HepG2 (cell line): ENCODE results near the gene RPS6KA5. TPM values are rescaled to one million over a fixed set of nuclear protein-coding genes. Genes with fewer than 3 reads are reported as not detected.

ENCODE experiments used
- ATAC-seq: fragments of 200-7000 bp; cut with Tn5 transposase; 3 replicates; pipeline ENCODE4 v1.9.1; 2020; ENCODE audit warnings: mild to moderate bottlenecking, moderate library complexity
- BruUV-seq: library from RNA; stranded (reverse); fragments of 400-500 nt; replicated peaks from 2 replicates; lab custom pipeline; 2021; lab: Mats Ljungman, UMichigan
- CTCF ChIA-PET: fragments of 300-600 bp; formaldehyde crosslinking; extraction: SDS; loops from one replicate; lab custom pipeline; 2021; ENCODE audit warnings: low total read pairs, inconsistent platforms, low intra/inter-chr PET ratio; lab: Yijun Ruan, JAX
- POLR2A ChIA-PET: fragments of 350-600 bp; sonication (Branson Sonifier 250); formaldehyde crosslinking; loops from one replicate; lab custom pipeline; 2020; ENCODE audit warnings: antibody characterized with exemption, inconsistent platforms; lab: Yijun Ruan, JAX
- DNase-seq: peaks from one replicate; pipeline ENCODE4 v3.0.0-alpha.2; 2015; ENCODE audit warnings: low spot score
- FAIRE-seq: peaks from 3 replicates; lab custom pipeline; 2011; peaks lifted over from hg19 to GRCh38; lab: Jason Lieb, UNC
- H2AFZ ChIP-seq: one replicate; pipeline ENCODE4 v1.6.1; 2011; ENCODE audit warnings: low read length, inconsistent platforms
- H3K27ac ChIP-seq: fragments of 300-600 bp; 3 replicates; pipeline ENCODE4 v1.8.0; 2011; ENCODE audit warnings: mixed run types, mild to moderate bottlenecking, mixed read lengths, low read length, inconsistent platforms; ENCODE audit not compliant: insufficient read depth; ENCODE audit errors: extremely low read length
- H3K27me3 ChIP-seq, 2 experiments: fragments of 200-600 bp in 1 of 2; 2 replicates in 1 of 2; 3 replicates in 1 of 2; pipeline versions ENCODE4 v1.6.0 to v1.8.0; 2011; ENCODE audit warnings: low read length in 2 of 2, mild to moderate bottlenecking in 2 of 2, moderate library complexity in 2 of 2, inconsistent platforms in 1 of 2; ENCODE audit not compliant: insufficient read depth in 2 of 2, control insufficient read depth in 1 of 2
- H3K36me3 ChIP-seq, 2 experiments: fragments of 200-600 bp in 1 of 2; replicated peaks in 1 of 2; 2 replicates in 1 of 2; 3 replicates in 1 of 2; pipeline versions ENCODE4 v1.5.1 to v1.8.0; 2011; ENCODE audit warnings: low read length in 2 of 2, inconsistent platforms in 1 of 2; ENCODE audit not compliant: insufficient read depth in 2 of 2, control insufficient read depth in 1 of 2
- H3K4me1 ChIP-seq: 2 replicates; pipeline ENCODE4 v1.5.1; 2012; ENCODE audit warnings: low read length, inconsistent platforms; ENCODE audit not compliant: insufficient read depth
- H3K4me2 ChIP-seq: 2 replicates; pipeline ENCODE4 v1.6.0; 2011; ENCODE audit warnings: low read depth, low read length, inconsistent platforms
- H3K4me3 ChIP-seq, 3 experiments: fragments of 200-600 bp in 1 of 3; sonication (generic), shearing (Covaris generic) in 1 of 3; replicated peaks in 1 of 3; 2 replicates each; pipeline ENCODE4 v1.5.1; 2011 to 2016; ENCODE audit warnings: low read length in 3 of 3, inconsistent platforms in 2 of 3, low read depth in 2 of 3, mild to moderate bottlenecking in 2 of 3, control low read depth in 1 of 3, mixed read lengths in 1 of 3; ENCODE audit not compliant: insufficient read depth in 1 of 3
- H3K79me2 ChIP-seq: one replicate; pipeline ENCODE4 v1.6.1; 2011; ENCODE audit warnings: low read length, inconsistent platforms; ENCODE audit not compliant: insufficient read depth
- H3K9ac ChIP-seq: 2 replicates; pipeline ENCODE4 v1.6.0; 2011; ENCODE audit warnings: mild to moderate bottlenecking, low read depth, low read length, inconsistent platforms; ENCODE audit not compliant: insufficient read depth
- H3K9me3 ChIP-seq: 2 replicates; pipeline ENCODE4 v1.5.1; 2012; ENCODE audit warnings: mild to moderate bottlenecking, low read length
- H4K20me1 ChIP-seq: 2 replicates; pipeline ENCODE4 v1.6.0; 2011; ENCODE audit warnings: inconsistent platforms, mild to moderate bottlenecking, low read length, moderate library complexity; ENCODE audit not compliant: insufficient read depth
- ATF3 ChIP-seq: sonication (generic); formaldehyde crosslinking; IDR thresholded peaks from 2 replicates; pipeline ENCODE4 v1.4.0; 2020; ENCODE audit warnings: missing genetic modification reagents
- ELF3 ChIP-seq: IDR thresholded peaks from 2 replicates; pipeline ENCODE4 v1.6.1; 2016; ENCODE audit warnings: missing genetic modification reagents, missing compliant biosample characterization
- HHEX ChIP-seq: IDR thresholded peaks from 2 replicates; pipeline ENCODE4 v1.6.1; 2016; ENCODE audit warnings: control low read depth
- HINFP ChIP-seq: sonication (generic); formaldehyde crosslinking; IDR thresholded peaks from 2 replicates; pipeline ENCODE4 v1.4.0; 2020; ENCODE audit warnings: low read depth, mild to moderate bottlenecking, missing genetic modification reagents
- HNRNPH1 ChIP-seq: fragments of 200-400 bp; formaldehyde crosslinking; optimal IDR thresholded peaks from 2 replicates; pipeline ENCODE3; 2017; ENCODE audit warnings: mild to moderate bottlenecking, low read depth, low read length
- IKZF1 ChIP-seq: fragments of 450-650 bp; IDR thresholded peaks from 2 replicates; pipeline ENCODE4 v1.7.1; 2016
- NFIB ChIP-seq: sonication (generic); formaldehyde crosslinking; IDR thresholded peaks from 2 replicates; pipeline ENCODE4 v1.9.0; 2021; ENCODE audit warnings: missing genetic modification reagents, mild to moderate bottlenecking, borderline replicate concordance
- PCBP1 ChIP-seq: fragments of 200-400 bp; formaldehyde crosslinking; IDR thresholded peaks from 2 replicates; pipeline ENCODE4 v1.6.1; 2017; ENCODE audit warnings: mild to moderate bottlenecking, low read depth, low read length, borderline replicate concordance
- RBFOX2 ChIP-seq: fragments of 200-400 bp; formaldehyde crosslinking; IDR thresholded peaks from 2 replicates; pipeline ENCODE4 v1.6.1; 2017; ENCODE audit warnings: low read depth, mild to moderate bottlenecking, low read length
- SMAD9 ChIP-seq: sonication (generic); formaldehyde crosslinking; IDR thresholded peaks from 2 replicates; pipeline ENCODE4 v1.5.1; 2020; ENCODE audit warnings: mild to moderate bottlenecking, missing genetic modification reagents
- TARDBP ChIP-seq: sonication (generic); formaldehyde crosslinking; IDR thresholded peaks from 2 replicates; pipeline ENCODE4 v1.8.0; 2022; ENCODE audit warnings: mild to moderate bottlenecking, missing genetic modification reagents
- TFAP4 ChIP-seq: sonication (generic); IDR thresholded peaks from 2 replicates; pipeline ENCODE4 v1.6.1; 2016; ENCODE audit warnings: low read depth, borderline replicate concordance
- XRCC5 ChIP-seq: fragments of 200-400 bp; formaldehyde crosslinking; optimal IDR thresholded peaks from 2 replicates; pipeline ENCODE3; 2017; ENCODE audit warnings: mild to moderate bottlenecking, low read length
- YY1 ChIP-seq: IDR thresholded peaks from 2 replicates; pipeline ENCODE4 v1.6.1; 2011; ENCODE audit warnings: low read length, low read depth, moderate library complexity, mild to moderate bottlenecking; ENCODE audit not compliant: insufficient read depth, insufficient replicate concordance
- ZNF235 ChIP-seq: sonication (generic); formaldehyde crosslinking; IDR thresholded peaks from 2 replicates; pipeline ENCODE4 v1.8.1; 2023; ENCODE audit warnings: mild to moderate bottlenecking, missing genetic modification reagents, borderline replicate concordance
- ZNF451 ChIP-seq: sonication (generic); formaldehyde crosslinking; IDR thresholded peaks from 2 replicates; pipeline ENCODE4 v1.5.0; 2020; ENCODE audit warnings: mild to moderate bottlenecking, missing genetic modification reagents
- ZNF781 ChIP-seq: sonication (generic); formaldehyde crosslinking; IDR thresholded peaks from 2 replicates; pipeline ENCODE4 v1.5.1; 2020; ENCODE audit warnings: borderline replicate concordance, mild to moderate bottlenecking, missing genetic modification reagents; ENCODE audit errors: not compliant biosample characterization
- ZNF83 ChIP-seq: sonication (generic); formaldehyde crosslinking; IDR thresholded peaks from 2 replicates; pipeline ENCODE4 v1.4.0; 2020; ENCODE audit warnings: missing genetic modification reagents, mild to moderate bottlenecking, borderline replicate concordance
- WGBS: methylation state at CpG from one replicate; pipeline ENCODE4 v1.1.6; 2017; ENCODE audit warnings: low lambda C conversion rate; 5-methylcytosine and 5-hydroxymethylcytosine counted together
- in situ Hi-C: cut with HindIII; loops from 2 replicates; pipeline ENCODE4 v1.10.0; 2017; ENCODE audit warnings: low pct_unique_long_range_greater_than_20kb; ENCODE audit not compliant: extremely low pct_ligation_motif_present
- intact Hi-C: fragments of 100-400 bp; cut with micrococcal nuclease; formaldehyde crosslinking; loops from one replicate; pipeline ENCODE4 v1.10.0; 2022; ENCODE audit not compliant: unreplicated experiment
- polyA plus RNA-seq, 8 experiments: library from polyadenylated mRNA; depleted of rRNA in 3 of 8; stranded (reverse) in 7 of 8; unstranded in 1 of 8; fragments of >200 nt; fragmentation: Illumina TruSeq in 4 of 8; extraction: Trizol in 4 of 8; gene quantifications; 2 replicates each; pipeline versions ENCODE4 v1.2.1 to v1.2.3, GENCODE V29; 2011 to 2016; ENCODE audit warnings: low read depth in 4 of 8, missing spikeins in 1 of 8, mixed read lengths in 1 of 8; ENCODE audit not compliant: insufficient read depth in 1 of 8
- total RNA-seq, 5 experiments: library from RNA; depleted of rRNA; stranded (reverse); fragments of >200 nt; fragmentation: Illumina TruSeq; extraction: Trizol; gene quantifications; 2 replicates each; pipeline ENCODE4 v1.2.3, GENCODE V29; 2016; ENCODE audit warnings: low read depth in 1 of 5

The RPS6KA5 gene
- total and polyA plus RNA-seq, 2 of the 13 experiments (the other 11 are each of a cell fraction or from before 2014, with no cell fraction given) = 0.50 to 0.58 TPM

- TF ChIP-seq PCBP1 (no peak), HHEX (no peak), TFAP4 (no peak), HINFP (no peak), HNRNPH1 (no peak), ZNF781 (CRISPR knock-in tag) (no peak)
Observed at GRCh38 chr14:90966493-90966892, 93.9 kb downstream of the RPS6KA5 start (continued).

DNA sequence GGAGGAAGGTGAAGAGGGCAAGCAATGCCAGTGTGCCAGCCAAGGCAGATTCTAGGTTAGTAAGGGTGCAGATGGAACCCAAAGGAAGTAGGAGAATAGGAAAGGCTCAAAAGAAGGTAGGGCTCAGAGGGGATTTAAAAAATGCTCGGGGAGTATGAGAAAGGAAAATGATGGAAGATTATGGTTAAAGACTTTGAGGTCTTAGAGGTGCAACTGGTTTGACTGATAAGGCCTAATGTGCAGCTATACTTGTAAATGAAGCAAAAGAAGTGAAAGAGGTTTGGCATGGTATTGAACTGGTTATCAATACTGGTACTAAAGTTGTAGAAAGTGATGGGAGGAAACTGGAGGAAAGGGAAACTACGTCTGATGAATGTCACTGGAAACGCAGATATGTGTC, 94.7 kb downstream of the RPS6KA5 start:
- H3K27me3 ChIP-seq = no peaks in the 10 kb centered on the region
- H3K4me2 ChIP-seq = no peak overlapping the region
- in situ Hi-C loops = no loop called here
- CTCF ChIA-PET = no interaction called here
- 15% methylated on average over 3 of the region's 3 CpGs for WGBS
- intact Hi-C loops = no loop called here
- no peaks in the 10 kb centered on the region for H4K20me1 ChIP-seq
- no peak overlapping the region for H3K27ac ChIP-seq
- H3K9me3 ChIP-seq = peaks cover 7% of the 10 kb centered on the region; the same call in 1 of the 2 replicates
- POLR2A ChIA-PET = no interaction called here
- no peak overlapping the region for H3K4me3 ChIP-seq
- DNase-seq (no peak), ATAC-seq (no peak), FAIRE-seq (no peak)
- no peak overlapping the region for H3K9ac ChIP-seq
- no peaks in the 10 kb centered on the region for H3K36me3 ChIP-seq
- H2AFZ ChIP-seq = no peak overlapping the region
- no peaks in the 10 kb centered on the region for H3K79me2 ChIP-seq
- H3K4me1 ChIP-seq = peaks cover 5% of the 10 kb centered on the region; the same call in 1 of the 2 replicates
- BruUV-seq = no TSS peak
- TF ChIP-seq IKZF1 = no peak
- no peak for TF ChIP-seq XRCC5
- no peak for TF ChIP-seq NFIB (CRISPR knock-in tag)
- TF ChIP-seq ATF3 (CRISPR knock-in tag) = no peak
- no peak for TF ChIP-seq ZNF451 (CRISPR knock-in tag)
- TF ChIP-seq TARDBP (CRISPR knock-in tag) = no peak
- no peak for TF ChIP-seq ZNF235 (CRISPR knock-in tag)
- TF ChIP-seq ZNF83 = no peak
- TF ChIP-seq YY1 = no peak
- no peak for TF ChIP-seq RBFOX2
- no peak for TF ChIP-seq ELF3 (CRISPR knock-in tag)
- no peak for TF ChIP-seq SMAD9 (CRISPR knock-in tag)
